ENCODE results near the gene ERCC2.
A peak's percentile ranks its signal among the peaks of the same experiment; 100 is the strongest.
"Not testable (repeated sequence)": the region's sequence is repeated elsewhere in the genome, so short reads cannot be mapped to it uniquely, and the experiment has no call there.

Gene ERCC2

DNA sequence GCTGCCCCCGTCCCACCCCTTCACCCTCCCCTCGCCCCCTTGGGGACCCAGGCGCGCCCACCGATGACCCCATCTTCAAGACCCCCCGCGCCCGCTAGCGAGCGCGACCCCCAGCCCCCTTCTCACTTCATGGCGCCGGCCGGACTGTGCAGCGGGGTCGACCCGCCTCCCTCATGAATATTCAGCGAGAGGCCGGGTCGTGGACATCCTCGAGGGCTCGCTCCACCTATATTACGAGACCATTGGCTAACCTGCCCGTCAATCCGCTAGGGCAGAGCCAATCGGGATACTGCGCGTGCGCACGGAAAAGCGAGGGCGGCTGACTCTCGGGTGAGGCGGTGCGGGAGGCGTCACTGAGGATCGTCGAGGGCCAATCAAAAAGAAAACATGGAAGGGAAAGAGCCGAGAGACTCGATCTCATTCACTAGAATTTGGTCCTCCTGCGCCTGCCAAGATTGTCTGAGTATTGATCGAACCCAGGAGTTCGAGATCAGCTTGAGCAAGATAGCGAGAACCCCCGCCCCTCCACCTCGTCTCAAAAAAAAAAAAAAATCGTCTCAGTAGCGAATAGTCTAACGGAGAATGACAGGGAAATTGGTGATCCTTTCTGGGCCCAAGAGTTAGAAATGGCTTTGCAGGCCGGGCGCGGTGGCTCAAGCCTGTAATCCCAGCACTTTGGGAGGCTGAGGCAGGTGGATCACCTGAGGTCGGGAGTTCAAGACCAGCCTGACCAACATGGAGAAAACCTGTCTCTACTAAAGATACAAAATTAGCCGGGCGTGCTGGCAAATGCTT is at the start of gene ERCC2:
ERCC2 (minus strand) TSS at position 164 of the 795 bp plus-strand sequence; CDS start at position 131, 33 bp downstream.
- peak; percentile 99 for DNase-seq

DNA sequence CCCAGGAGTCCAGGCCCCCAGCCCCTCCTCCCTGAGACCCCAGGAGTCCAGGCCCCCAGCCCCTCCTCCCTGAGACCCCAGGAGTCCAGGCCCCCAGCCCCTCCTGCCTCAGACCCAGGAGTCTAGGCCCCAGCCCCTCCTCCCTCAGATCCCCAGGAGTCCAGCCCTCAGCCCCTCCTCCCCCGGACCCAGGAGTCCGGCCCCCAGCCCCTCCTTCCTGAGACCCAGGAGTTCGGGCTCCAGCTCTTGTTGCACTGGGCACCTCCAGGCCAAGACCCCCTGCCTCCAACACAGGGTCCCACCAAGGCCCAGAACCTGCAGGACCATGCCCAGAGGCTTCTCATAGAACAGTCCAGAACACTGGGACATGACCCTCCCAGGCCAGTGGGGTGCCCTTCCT is 49.5 kb upstream of the ERCC2 start:
- no peak for DNase-seq

DNA sequence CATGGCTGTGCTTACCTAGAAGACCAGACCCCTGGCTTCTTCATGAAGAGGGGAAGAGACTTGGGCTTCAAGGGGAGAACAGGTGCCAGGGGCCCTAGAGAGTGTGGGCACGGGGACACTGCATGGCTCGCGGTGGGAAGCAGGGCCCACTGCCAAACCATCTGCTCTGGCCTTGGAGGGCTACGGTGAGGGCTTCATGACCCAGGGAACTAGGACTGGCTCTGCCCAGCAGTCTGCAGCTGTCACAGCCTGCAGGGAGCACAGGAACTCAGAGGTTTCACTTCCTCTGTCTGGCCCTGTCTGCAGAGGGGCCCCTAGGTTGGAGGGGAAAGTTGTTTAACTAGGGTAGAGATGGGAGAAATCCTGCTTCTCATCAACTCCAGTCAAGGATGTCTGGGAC is 49.0 kb upstream of the ERCC2 start:
- DNase-seq, result no peak

DNA sequence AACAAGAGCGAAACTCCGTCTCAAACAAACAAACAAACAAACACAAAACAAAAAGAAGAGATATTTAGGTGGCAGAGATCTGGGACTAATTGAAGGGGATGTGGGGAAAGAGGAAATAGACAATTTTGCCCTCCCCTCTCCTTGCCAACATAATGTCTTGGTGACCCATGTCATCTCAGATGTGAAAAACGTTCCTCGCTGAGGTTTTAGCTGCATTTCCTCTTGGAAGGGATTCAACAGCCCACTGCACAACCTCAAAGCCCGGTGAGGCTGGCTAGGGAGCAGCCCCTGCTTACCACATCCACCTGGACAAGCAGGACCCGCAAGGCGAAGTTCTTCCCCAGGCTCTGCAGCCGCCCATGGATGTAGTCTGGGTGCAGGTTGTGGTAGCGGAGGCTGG is 48.4 kb upstream of the ERCC2 start:
- DNase-seq, result no peak

DNA sequence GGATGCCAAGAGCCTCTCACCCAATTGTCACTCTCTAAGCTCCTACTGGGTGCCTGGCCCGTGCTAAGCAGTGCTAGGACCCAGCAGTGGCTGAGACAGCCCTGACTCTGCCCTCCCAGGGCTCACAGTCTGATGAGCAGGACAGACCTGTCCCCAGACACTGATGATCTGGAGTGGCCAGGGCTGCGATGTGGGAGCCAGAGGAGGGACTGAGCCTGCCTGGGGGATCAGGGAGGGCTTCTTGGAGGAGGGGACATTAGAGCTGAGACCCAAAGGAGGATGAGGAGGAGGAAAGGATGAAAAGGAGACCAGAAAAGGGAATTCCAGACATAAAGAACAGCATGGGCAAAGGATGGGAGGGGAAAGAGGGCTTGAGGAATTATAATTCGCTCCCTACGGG is 46.8 kb upstream of the ERCC2 start:
- DNase-seq, result no peak

DNA sequence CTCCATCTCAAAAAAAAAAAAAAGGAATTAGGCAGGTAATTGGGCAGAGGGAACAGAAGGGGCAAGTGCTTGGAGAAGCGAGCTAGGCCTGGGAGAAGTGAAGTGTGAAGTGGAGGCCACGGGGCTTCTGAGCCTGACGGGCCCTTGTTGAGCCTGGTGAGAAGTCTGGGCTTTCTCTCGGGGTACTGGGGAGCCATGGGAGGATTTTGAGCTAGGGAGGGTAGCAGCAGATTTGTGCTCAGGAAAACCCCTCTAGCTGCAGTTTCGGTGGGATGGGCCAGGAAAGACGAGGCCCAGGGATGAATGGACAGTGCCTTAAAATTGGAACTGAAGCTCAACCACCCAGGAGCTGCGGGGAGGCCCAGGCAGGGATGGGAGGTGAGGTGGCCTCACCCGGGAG is 44.1 kb upstream of the ERCC2 start:
- DNase-seq, result no peak

DNA sequence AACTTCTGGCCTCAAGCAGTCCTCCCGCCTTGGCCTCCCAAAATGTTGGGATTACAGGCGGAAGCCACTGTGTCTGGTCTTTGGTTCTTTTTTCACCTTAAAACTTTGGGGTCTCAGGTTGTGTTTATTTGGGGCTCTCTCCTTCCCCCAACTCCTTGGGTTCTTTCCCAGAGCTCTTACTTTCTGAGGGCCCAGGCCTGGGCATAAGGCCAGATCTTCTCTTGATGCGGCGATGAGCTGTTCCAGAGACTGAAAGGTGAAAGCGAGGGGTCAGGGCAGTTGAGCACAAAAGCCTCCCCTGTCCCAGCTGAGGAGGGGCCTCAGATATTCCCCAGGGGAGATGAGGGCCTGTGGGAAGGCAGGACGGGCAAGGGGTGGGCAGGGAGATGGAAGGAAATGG is 43.1 kb upstream of the ERCC2 start:
- no peak for DNase-seq

DNA sequence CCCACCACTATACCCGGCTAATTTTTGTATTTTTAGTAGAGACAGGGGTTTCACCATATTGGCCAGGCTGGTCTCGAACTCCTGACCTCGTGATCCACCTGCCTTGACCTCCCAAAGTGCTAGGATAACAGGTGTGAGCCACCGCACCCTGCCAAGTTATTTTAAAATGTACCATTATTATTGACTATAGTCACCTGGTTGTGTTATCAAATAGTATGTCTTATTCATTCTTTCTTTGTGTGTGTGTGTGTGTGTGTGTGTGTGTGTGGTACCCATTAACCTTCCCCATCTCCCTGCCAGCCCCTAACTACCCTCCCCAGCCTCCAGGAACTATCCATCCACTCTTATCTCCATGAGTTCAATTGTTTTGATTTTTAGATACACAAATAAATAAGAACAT is 40.0 kb upstream of the ERCC2 start:
- not testable (repeated sequence) for DNase-seq

DNA sequence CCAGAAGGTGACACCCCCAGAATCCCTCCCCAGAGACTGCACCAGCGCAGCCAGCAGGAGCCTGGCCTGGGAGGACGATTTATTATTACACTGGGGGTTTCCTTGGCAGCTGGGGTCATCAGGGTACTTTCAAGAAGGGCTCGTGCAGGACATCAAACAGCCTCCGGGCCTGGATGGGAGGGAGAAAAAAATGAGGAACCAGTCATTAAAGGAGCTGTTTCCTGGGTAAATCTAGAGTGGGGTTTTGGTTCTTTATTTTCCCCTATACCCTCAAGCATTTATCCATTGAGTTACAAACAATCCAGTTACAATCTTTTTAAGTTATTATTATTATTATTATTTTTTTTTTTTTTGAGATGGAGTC is 39.2 kb upstream of the ERCC2 start:
- no peak for DNase-seq

DNA sequence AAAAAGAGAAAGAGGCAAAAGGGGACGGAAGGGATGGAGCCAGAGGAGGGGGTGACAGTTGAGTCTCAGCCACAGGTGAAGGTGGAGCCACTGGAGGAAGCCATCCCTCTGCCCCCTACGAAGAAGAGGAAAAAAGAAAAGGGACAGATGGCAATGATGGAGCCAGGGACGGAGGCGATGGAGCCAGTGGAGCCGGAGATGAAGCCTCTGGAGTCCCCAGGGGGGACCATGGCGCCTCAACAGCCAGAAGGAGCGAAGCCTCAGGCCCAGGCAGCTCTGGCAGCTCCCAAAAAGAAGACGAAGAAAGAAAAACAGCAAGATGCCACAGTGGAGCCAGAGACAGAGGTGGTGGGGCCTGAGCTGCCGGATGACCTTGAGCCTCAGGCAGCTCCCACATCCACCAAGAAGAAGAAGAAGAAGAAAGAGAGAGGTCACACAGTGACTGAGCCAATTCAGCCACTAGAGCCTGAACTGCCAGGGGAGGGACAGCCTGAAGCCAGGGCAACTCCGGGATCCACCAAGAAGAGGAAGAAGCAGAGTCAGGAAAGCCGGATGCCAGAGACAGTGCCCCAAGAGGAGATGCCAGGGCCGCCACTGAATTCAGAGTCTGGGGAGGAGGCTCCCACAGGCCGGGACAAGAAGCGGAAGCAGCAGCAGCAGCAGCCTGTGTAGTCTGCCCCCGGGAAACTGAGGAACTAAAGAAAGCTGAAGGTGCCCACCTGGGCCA is 38.6 kb upstream of the ERCC2 start:
- no peak for DNase-seq

DNA sequence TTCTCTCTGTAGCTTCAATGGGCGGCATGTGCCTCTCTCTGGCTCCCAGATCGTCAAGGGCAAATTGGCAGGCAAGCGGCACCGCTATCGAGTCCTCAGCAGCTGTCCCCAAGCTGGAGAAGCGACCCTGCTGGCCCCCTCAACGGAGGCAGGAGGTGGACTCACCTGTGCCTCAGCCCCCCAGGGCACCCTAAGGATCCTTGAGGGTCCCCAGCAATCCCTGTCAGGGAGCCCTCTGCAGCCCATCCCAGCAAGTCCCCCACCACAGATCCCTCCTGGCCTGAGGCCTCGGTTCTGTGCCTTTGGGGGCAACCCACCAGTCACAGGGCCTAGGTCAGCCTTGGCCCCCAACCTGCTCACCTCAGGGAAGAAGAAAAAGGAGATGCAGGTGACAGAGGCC is 37.7 kb upstream of the ERCC2 start:
- DNase-seq, result no peak

DNA sequence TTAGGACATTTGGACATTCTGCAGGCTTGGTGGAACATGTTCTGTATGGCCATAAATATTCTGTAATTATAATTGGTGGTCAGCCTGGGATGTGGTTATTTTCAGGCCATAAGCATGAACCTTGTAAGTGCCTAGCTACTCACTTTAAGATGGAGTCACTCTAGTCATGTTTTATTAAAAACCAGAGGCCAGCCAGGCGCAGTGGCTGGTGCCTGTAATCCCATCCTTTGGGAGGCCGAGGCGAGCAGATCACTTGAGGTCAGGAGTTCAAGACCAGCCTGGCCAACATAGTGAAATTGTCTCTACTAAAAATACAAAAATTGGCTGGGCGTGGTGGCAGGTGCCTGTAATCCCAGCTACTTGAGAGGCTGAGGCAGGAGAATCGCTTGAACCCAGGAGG is 37.2 kb upstream of the ERCC2 start:
- not testable (repeated sequence) for DNase-seq

DNA sequence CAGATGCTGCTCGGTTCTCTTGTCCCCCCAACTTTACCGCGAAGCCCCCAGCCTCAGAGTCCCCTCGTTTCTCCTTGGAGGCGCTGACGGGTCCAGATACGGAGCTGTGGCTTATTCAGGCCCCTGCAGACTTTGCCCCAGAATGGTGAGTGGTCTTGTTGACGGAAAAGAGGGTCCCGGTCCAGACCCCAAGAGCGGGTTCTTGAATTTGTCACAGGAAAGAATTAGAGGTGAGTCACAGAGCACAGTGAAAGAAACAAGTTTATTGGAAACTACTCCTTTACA is 36.7 kb upstream of the ERCC2 start:
- no peak for DNase-seq

DNA sequence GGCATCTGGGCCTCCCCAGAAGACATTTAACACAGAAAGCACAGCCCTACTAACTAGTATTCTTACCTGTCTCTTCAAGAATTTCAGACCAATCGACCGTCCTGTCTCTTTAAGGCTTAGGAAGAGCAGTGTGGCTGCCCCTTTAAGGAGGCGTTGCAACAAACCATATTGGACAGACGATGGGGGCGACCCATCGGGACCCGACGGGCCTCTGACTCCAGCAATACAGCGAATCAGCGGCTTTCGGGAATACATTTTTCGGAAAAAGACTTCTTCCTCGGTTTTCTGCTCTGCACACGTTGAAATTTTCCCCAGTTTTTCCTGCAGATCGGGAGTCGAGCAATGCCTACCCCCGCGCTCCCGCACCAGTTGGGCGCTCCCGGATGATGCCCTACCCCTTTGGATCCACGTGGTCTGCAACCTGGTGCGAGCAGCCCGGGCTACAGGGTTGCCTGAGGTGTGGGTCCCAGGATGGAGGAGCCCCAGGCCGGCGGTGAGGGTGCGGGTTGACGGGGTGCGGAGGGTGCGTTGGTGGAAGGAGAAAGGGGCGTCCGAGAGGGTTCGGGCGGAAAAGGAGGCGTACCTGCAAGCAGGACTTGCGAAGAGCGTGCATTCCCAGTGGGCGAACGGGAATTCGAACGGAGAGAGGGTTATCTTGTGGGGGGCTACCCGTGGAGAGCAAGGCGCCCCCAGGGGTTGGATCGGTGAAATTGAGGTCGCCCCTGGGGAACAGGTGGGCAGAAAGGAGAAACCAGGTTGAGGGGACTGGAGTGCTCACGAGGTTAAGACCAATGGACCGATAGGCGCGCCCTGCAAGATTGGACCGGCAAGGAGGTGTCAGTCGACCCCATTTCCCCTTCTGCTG is 36.1 kb upstream of the ERCC2 start, which contains the start of gene POLR1G:
POLR1G (plus strand) TSS at position 419 of the 865 bp plus-strand sequence; CDS start at position 472, 53 bp downstream.
- peak; percentile 75 for DNase-seq

DNA sequence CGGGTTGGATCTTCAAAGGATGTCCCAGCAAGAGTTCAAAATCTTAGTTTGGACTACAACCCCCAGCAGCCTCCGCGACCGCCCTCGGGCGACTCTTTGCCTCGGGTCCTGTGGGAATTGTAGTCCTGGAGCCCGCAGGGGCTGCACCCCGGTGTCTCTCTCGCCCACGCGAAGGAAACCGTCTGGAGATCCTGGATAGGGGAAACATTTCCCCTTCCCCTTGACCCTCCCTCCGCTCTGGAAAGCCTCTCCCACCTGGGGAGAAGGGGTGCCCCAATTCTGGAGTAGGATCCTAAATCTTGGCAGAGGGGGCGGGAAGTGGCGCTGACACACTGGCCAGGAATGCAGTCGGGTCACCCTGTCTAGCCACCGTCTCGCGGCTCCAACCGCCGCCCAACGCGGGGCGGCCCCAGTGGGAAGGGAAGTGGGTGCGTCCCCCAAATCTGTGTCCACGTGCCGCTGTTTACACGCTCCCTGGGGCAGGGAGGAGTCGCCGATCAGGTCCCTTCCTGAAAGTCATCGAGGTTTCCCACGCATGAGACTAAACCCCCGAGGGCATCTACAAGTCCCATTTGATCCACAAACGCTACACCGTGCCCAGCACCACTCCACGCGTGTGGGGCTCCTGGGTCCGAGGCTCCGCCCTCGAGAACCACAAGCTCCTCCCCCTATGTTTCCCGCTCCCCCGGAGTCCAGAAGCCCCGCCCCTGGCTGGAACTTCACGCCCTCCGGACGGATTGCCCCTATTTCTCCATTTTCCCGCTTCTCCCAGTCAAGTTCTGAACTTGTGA is 35.3 kb upstream of the ERCC2 start:
- DNase-seq, result peak; percentile 76

DNA sequence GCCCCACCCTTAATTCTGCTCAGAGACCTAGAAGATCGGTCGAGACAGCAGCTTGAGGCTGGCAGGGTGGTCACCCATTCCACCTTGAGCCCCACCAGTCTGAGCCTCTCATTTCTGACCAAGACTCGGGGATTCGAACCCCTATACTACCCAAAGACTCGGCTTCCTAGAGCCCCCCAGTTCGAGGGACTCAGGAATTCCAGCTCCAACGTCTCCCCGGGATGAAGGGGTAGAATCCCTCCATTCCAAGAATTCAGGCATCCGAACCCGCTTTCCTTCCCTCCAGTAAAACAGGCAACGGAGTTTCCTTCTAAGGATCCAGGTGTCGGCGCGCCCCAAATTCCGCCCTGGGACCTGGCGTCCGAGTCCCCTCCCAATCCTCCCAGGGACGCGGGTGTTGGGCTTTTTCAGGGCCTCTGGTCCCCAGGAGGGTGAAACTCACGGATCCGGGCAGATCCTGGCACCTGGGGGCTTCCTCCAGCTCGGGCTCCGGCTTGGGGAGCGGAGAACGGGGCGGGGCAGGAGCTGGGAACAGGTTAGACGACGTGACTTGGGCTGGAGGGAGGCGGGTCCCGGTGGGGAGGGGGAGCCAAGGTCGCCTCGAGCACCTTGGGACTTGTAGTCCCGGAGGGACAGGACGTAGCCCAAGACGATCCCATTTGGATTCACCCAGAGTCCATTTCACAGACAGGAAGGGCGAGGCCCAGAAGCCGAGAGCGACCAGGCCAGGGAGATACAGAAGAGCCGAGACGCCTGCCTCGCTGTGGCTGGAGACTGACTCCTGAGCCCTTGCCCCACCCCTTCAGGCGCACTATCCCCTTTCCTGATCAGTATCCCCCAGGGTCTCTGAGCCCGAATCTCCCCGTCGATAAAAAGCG is 34.4 kb upstream of the ERCC2 start, which contains the start of gene PPP1R13L:
PPP1R13L (minus strand) TSS at position 513 of the 878 bp plus-strand sequence. CDS start 6,751 bp downstream, outside the sequence.
- peak; percentile 51 for DNase-seq

DNA sequence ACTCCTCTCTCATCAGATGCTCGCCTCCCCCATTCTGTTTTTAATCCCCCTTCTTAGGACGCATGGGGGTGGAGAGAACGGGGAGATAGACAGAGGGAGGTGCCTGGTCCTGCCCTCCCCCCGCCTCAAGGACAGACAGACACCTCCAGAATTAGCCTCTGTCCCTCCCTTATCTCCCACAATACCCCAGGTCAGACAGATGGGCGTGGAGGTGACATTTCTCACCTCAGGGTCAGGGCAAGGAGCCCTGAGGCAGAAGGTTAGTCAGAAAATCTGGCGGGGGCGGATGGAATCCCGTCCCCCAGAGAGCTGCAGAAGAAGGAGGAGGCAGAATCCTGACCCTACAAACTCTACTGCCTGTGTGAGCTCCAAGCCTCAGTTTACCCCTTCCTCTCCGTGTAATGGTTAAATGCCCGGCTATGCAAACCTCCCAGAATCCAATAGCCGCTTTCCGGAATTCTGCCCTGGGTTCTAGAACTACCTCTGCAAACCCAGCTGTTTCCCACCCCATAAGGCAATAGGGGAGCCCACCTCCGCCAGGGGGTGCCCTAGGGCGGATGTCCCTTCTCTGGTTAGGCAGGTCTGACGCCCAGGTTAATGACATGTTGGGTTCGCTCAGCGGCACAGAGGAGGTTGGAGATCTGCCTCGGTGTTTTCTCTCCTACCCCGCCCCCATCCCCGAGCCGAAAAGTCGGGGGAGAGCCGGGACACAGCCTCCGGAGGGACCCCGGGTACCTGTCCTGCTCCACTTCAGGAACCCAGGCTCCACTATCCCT is 33.6 kb upstream of the ERCC2 start:
- DNase-seq, result peak; percentile 56

DNA sequence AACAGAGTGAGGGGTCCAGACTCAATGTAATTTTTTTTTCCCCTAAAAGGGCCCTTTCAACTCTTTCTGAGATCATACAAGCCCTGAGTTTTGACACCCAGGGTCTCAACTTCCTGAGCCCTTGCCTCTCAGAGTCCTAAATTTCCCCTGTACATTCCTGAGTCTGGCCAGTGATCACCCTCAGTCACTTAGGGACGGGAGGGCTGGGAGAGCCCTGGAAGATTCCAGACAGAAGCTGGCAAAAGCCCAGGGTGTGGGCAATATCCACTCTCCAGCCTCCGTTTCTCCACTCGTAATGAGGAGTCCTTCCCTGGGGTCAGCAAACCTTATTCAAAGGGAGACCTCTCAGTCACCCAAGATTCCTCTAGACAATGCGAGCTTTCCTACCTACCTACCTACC is 32.9 kb upstream of the ERCC2 start:
- DNase-seq, result no peak

DNA sequence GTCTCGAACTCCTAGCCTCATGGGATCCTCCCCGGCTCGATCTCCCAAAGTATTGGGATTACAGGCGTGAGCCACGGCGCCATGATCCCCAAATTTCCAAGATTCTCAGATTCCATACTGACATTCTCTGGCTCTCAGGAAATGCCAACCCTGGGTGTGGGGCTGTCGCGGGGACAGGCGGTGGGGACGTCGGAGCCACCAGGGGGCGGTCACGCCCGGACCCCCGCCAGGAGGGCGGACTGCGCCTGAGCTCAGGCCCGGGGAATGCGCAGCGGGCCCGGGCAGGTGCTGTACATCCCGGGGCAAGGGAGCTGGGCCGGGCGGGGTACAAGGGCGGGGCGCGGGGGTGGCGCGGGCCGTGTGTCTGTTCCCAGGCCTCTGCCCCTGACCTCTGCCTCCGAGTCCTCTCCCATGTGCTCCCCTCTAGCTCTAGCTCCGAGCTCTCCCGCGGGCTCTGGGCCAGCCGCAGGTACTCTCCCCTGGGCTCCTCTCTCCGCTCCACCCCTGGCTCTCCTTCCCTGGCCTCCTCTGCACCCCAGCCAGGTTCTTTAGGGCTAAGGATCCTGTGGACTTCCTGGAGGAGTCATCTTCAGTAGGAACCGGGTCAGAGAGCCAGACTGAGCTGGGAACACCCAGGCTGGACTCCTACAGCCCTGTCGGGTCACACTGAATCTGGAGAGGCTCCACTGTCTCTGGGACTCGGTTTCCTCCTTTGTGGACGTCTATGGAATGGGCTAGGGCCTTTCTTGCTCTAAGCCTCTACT is 32.1 kb upstream of the ERCC2 start:
- peak; percentile 28 for DNase-seq

DNA sequence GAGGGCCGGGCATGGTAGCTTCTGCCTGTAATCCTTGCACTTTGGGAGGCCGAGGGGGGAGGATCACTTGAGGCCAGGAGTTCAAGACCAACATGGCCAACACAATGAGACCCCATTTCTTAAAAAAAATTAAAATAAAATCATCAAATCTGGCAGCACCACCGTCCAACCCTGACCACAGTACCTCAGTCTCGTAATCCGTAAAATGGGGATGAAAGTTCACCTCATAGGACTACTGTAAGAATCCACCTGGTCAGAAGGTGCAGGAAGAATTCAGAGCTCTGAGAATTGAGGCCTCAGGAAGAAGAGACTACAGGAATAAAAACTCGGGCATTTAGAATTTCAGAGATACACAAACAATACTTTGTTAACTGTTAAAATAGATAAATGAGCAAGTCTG is 31.4 kb upstream of the ERCC2 start:
- no peak for DNase-seq

All from stimulated activated CD4-positive, alpha-beta T cell treated with anti-CD3 and anti-CD28 coated beads, Interleukin-12 subunit alpha, Interleukin-12 subunit beta, amount 100 ng/mL, for 4 hours (primary cell).